GM12874 (cell line): ENCODE data around the gene SNAPC4.

Experiments used
- TF ChIP-seq, protein P1 (sequence below): IDR thresholded peaks from 2 replicates; pipeline ENCODE4 v1.5.1; 2011; ENCODE audit warnings: low read depth, mild to moderate bottlenecking, control low read depth, low read length, moderate library complexity; ENCODE audit not compliant: insufficient read depth

The SNAPC4 gene

DNA sequence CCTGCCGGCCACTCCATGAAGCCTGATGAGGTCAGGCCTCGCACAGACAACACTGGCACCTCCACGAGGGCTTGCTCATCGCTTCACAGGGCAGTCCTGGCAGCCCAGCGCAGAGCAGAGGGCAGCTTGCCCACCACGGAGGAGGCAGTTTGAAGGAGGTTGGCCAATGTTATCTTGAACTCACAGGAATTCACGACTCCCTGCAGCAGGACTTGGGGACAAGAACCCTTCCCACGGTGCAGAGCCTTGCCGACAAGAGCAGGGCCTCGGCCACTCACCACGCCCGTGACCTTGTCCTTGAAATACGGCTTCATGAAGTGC is 5.0 kb downstream of the SNAPC4 start:
- TF ChIP-seq, protein P1, sequence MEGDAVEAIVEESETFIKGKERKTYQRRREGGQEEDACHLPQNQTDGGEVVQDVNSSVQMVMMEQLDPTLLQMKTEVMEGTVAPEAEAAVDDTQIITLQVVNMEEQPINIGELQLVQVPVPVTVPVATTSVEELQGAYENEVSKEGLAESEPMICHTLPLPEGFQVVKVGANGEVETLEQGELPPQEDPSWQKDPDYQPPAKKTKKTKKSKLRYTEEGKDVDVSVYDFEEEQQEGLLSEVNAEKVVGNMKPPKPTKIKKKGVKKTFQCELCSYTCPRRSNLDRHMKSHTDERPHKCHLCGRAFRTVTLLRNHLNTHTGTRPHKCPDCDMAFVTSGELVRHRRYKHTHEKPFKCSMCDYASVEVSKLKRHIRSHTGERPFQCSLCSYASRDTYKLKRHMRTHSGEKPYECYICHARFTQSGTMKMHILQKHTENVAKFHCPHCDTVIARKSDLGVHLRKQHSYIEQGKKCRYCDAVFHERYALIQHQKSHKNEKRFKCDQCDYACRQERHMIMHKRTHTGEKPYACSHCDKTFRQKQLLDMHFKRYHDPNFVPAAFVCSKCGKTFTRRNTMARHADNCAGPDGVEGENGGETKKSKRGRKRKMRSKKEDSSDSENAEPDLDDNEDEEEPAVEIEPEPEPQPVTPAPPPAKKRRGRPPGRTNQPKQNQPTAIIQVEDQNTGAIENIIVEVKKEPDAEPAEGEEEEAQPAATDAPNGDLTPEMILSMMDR = no peak

DNA sequence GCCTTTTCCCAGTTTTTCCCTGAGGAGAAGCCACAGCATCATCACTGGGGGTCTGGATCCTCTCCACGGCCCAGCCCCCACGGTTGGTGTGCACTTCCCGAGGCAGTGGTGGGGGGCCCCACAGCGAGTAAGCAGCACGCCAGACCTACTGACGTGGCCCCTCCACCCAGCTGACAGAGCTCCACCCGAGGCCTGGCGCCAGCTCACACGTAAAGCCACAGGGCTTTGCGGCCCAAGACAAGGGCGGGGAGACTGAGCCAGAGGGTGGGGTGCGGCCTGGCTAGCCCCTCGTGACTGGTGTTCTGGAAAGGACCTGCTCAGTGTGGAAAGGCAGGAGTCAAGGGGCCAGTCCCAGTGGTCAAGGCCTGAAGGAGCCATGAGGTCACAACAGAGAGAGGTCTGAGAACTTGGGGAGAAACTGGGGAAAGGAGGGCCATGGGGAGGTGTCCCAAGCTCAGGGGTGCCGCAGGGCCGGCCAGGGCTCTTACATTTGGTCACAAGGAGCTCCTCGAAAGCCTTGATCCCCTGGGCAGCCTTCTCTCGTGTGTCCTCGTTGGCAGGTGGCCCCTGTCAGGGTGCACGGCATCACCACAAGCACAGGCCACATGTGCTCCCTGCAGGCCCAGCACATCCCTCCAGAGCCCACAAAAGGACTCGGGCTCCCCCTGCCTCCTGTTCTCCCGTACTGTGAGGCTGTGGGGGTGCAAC is 5.5 kb downstream of the SNAPC4 start:
- TF ChIP-seq, protein P1 = no peak

DNA sequence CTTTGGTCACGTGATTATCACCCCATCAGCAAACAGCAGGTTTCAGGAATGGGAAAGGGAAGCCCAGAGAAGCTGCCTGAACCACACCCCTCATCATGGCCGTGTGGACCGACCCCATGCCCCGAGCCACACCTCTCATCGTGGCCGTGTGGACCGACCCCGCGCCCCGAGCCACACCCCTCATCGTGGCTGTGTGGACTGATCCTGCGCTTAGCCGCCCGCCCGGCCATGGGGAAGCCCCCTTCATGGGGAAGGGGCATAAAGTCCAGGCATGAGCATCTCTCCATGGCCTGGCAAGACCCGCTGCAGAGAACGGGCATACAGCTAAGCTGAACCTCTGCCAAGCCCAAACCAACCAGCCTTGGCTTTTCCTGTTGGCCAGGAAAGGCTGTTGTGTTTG is 6.4 kb downstream of the SNAPC4 start:
- TF ChIP-seq, protein P1 = no peak

DNA sequence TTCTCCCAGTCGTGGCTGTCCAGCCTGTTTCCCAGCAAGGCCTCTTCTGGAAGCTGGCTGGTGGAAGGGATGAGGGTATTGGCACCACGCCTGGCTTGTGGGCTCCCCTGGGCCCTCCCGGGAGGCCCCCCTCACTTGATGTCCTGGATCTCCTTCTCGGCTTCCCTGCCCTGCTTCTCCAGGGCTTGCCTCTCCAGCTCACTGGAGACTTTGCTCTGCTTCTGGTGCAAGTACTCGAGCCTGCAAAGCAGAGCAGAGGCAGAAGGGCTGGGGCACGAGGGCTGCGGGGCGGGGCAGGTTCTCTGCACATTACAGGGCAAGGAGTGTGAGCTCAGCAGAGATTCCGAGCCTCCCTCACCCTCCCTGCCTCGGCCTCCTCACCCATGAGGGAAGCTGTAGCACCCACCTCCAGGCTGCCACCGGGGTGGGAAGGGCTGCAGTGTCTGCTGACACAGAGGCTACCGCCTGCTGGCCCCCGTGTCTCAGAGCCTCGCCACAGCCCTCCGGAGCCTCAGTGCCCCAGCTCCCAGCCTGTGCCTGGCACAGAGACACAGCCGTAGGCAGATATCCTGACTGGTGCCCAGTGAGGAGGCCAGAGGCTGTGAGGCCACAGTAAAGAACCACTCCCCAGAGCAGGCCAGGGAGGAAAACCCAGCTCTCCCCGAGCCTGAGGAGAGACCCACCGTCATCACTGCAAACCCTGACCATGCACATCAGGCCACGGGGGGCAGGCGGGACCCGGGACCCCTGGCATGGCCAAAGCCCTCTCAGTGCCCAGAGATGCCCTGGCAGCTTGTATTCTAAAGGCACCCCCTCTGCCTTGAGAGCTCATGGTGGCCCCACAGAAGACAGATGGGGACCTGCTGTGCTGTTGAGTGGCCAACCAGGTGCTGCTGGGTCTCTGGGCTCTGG is 7.2 kb downstream of the SNAPC4 start:
- TF ChIP-seq, protein P1 = no peak

DNA sequence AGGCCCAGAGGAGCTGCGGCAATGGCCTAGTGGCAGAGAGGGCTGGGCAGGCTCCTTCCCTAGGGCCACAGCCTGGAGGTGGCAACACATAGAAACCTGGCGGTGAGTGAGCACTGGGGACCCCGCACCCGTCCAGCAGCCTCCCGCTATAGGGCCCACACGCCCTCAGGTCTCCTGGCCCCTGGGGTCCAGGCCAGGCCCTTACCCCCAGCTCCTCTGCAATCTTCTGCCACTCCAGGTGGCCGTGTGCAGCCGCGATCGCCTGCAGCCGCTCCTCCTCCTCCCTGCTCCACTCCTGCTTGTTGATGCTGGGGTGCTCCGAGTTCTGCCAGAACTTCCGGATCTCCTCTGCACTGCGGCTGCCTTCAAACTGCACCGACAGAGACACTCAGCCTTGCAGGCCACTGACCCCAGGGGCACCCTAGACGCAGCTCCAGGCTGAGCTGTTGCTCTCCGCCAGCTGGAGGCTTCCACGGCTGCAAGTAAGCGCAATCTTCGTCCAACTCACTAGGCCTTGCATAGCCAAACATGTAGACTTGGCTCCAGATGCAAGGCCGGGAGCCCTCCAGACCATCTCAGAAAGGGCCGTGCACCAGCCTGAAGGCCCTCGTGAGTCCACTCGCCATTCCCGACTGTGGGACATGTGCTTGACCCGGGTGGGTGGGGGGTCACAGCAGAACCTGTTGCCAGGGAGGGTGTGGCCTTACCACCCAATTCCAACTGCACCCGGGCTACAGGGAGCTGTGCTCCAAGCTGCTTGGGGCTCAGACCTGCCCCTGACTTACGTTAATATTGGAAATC is 8.0 kb downstream of the SNAPC4 start:
- TF ChIP-seq, protein P1 = no peak

DNA sequence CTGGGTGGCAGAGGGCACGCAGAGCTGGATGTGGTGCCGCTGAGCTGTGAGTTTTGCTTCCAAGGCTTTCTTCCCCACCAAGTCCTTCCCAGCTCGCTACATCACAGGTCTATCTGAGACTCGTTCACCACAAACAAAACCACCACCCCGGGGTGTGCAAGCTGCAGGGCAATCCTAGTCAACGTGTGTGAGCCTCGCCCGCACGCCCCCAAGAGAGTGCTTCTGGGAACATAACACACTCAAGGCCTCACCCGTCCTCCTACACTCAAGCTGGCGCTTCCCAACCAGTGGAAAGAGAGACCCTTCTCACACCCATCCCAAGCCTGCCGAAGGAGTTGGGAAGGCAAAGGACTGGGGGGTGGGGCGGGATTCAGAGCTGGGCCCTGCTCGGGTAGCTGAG is 10.6 kb downstream of the SNAPC4 start:
- TF ChIP-seq, protein P1 = no peak

DNA sequence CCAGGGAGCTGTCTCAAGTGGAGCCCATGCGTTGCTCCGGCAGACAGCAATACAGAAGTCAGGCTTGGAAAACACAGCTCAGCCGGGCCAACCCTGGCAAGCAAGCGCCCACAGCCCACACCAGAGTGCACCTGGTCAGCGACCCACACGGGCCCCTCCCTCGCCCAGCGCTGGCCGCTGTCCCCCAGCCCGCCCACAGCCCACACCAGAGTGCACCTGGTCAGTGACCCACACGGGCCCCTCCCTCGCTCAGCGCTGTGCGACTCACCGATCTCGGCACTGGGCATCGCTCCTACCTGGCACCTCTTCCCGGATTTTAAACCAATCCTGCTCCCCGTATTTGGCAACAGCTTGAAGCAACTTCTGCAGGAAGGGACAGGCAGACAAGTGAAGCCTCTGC is 12.8 kb downstream of the SNAPC4 start:
- TF ChIP-seq, protein P1 = no peak
